H7 (cell line): ENCODE data around the gene IKZF3. TPM values are rescaled to one million over a fixed set of nuclear protein-coding genes. Genes with fewer than 3 reads are reported as not detected.
A peak's percentile ranks its signal among the peaks of the same experiment; 100 is the strongest.
"Not testable (repeated sequence)": the region's sequence is repeated elsewhere in the genome, so short reads cannot be mapped to it uniquely, and the experiment has no call there.

Experiments
- DNase-seq: peaks from one replicate; pipeline ENCODE4 v3.0.0; 2012
- H3K27me3 ChIP-seq: 2 replicates; pipeline ENCODE4 v1.6.0; 2011; ENCODE audit warnings: mild to moderate bottlenecking, low read length; ENCODE audit not compliant: control insufficient read depth, insufficient read depth
- H3K36me3 ChIP-seq: replicated peaks from 2 replicates; pipeline ENCODE4 v1.5.1; 2011; ENCODE audit warnings: low read length; ENCODE audit not compliant: control insufficient read depth, insufficient read depth
- H3K4me3 ChIP-seq: 2 replicates; pipeline ENCODE4 v1.5.1; 2011; ENCODE audit warnings: low read depth, mild to moderate bottlenecking, control low read depth, low read length, moderate library complexity; ENCODE audit not compliant: insufficient read depth
- total RNA-seq: library from RNA; depleted of rRNA; stranded (reverse); fragments of >200 nt; shearing (Covaris generic); gene quantifications from 2 replicates; pipeline ENCODE4 v1.2.3, GENCODE V29; 2014; rRNA removed

Gene IKZF3
- 0.10 and 0.89 TPM in 2 replicates for total RNA-seq

DNA sequence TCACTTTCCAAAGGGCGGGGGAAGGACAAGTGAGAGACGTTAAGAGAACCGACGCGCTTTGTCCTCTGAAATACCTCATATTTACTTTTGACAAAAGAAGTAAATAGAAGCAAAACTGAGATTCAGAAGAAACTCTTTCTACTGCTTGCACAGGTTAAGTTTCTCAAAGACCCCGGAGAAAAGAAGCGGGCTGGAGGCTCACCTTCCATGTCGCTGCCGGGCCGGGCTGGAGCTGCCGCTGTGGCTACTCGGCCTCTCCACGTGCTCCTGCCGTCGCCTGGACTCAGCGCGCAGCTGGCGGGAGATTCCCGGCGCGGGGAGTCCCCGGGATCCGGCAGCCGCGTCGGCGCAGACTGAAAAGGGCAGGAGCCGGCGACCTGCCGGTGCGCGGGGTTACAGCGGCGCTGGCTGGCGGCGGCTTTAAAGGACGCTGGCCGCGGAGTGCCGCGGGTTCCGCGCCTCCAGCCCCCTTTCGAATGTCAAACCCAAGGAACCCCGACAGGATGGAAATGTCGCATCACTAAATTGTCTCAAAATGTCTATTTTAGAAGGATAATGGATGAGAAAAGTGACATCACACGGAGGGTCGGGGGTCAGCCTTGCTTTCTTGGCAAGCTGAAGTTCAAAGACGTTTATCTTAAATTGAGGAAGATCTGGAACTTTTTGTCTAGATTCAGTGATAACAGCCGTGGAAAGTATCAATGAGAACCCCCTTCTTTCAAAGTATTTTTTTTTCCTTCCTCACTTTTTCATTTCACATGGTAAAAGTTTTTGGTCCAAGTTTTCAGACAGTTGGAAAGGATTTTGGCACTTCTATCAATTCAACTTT lies at the start of gene IKZF3:
TSS of gene IKZF3 (minus strand) at position 395 of the 829 bp plus-strand sequence. CDS start at position 209, 186 bp downstream.
- no peak within 1 kb of the TSS for H3K4me3 ChIP-seq
- H3K27me3 ChIP-seq = peaks cover 45% of the 10 kb centered on the region
- DNase-seq = peak; percentile 89
- H3K36me3 ChIP-seq = no peaks in the 10 kb centered on the region

DNA sequence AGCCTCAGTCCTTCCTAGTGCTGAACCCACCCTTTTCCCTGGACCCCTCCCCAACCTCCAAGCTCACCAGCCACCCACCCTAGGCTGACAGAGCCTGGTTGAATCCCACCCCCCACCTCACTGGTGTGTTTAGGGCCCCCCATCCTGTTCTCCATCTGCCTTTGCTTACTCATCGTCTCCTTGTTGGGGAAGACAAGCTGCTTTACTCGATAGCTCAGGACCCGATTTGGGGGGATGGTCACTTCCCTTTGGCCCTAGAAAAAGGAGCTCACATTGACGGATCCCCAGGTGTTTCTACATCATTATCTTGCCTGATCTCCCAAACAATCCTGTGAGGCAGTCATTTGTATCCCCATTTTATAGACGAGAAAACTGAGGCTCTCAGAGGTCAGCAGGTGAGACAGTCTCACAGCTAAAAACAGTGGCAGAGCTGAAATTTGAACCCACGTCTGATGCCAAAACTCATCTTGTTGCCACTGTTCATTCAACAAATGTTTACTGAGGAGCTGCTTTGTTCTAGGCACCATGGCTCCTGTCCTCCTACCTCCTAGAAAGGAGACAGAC lies 44.8 kb upstream of the IKZF3 start:
- H3K4me3 ChIP-seq = no peak overlapping the region
- H3K27me3 ChIP-seq = no peaks in the 10 kb centered on the region
- DNase-seq = no peak
- H3K36me3 ChIP-seq = peaks cover 1% of the 10 kb centered on the region; the same call in 1 of the 2 replicates

DNA sequence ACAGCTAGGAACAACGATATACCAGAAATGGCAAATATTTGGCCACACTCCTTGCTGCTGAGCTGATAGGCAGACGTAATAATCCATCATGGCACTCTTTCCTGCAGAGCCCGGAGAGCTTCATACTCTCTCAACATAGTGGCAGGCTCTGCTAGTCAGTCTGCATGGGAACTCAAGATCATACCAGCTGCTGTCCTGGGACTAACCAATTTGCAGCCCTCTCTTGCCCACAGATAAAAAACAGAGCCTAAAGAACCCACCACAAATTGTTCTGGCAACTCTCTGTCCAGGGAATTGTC lies 40.8 kb upstream of the IKZF3 start:
- peaks cover 1% of the 10 kb centered on the region; the same call in 1 of the 2 replicates for H3K36me3 ChIP-seq
- H3K4me3 ChIP-seq = no peak overlapping the region
- no peak for DNase-seq
- H3K27me3 ChIP-seq = no peaks in the 10 kb centered on the region

DNA sequence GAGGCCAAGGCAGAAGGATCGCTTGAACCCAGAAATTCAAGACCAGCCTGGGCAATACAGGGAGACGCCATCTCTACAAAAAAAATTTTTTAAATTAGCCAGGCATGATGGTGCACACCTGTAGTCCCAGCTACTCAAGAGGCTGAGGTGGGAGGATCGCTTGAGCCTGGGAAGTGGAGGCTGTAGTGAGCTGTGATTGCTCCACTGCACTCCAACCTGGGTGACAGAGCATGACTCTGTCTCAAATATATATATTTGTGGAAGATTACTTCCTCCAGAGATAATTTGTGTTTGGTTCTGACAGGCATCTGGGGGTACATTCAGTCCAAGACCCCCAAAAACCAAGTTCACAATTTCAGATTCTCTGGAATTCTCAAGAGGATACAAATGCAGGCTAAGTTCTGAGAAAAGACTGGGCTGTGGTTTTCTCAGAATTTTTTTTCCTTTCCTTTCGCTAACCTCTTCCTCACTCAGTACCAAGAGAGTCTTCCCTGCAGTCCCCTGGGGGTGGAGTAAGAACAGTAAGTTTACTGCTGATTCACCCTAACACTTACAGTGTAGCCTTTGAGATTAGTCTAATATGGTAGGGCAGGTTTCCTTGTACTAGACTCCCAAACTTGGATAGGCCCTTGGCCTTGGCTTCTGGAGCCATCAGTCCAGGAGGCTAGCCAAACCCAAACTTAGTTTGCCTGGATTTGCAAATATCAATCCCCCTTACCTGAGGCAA lies 39.2 kb upstream of the IKZF3 start:
- Histone ChIP-seq H3K36me3 (peaks cover 1% of the 10 kb centered on the region; the same call in 1 of the 2 replicates), H3K4me3 (no peak overlapping the region), H3K27me3 (no peaks in the 10 kb centered on the region)
- DNase-seq = no peak

DNA sequence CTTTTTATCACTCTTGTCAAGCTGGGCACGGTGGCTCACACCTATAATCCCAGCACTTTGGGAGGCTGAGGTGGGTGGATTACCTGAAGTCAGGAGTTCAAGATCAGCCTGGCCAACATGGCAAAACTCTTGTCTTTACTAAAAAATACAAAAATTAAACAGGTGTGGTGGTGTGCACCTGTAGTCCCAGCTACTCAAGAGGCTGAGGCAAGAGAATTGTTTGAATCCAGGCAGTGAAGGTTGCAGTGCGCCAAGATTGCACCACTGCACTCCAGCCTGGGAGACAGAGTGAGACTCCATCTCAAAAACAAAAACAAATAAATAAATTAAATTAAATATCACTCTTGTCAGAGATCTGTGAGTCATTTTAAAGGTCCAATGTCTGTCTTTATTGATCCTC lies 37.9 kb upstream of the IKZF3 start:
- DNase-seq, H3K36me3 ChIP-seq, H3K4me3 ChIP-seq, H3K27me3 ChIP-seq: not testable (repeated sequence)

DNA sequence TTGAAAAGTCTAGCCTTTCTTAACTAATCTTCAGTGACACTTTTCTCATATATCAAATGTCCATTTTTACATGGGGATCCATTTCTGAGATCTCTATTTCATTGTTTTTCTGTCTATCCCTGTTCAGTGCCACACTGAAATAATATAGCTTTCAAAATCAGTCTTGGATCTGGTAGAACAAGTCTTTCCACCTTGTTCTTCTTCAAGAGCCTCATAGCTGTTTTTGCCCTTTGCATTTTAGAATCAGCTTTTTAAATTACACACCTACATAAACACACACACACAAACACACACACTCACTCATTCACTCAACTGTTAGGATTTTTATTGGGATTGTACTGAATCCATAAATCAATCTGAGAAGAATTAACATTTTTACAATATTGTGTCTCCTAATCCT lies 35.1 kb upstream of the IKZF3 start:
- no peak overlapping the region for H3K4me3 ChIP-seq
- DNase-seq = no peak
- no peaks in the 10 kb centered on the region for H3K36me3 ChIP-seq
- no peaks in the 10 kb centered on the region for H3K27me3 ChIP-seq

DNA sequence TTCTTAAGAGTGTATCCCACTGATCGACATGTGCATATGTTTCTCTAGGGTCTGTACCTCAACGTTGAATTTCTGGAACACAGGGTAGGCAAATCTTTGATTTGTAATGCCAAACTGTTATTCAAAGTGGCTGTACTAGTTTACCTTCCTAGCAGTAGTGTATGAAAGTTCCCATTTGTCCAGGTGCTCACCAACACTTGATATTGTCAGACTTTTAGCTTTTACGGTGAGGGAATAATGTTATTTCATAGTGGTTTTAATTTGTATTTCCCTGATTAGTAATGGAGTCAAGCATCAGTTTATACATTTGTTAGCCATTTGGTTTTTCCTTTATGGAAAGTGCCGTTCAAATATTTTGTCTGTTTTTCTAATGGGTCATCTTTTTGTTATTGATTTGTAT lies 34.0 kb upstream of the IKZF3 start:
- H3K36me3 ChIP-seq = no peaks in the 10 kb centered on the region
- H3K27me3 ChIP-seq = no peaks in the 10 kb centered on the region
- no peak overlapping the region for H3K4me3 ChIP-seq
- no peak for DNase-seq

DNA sequence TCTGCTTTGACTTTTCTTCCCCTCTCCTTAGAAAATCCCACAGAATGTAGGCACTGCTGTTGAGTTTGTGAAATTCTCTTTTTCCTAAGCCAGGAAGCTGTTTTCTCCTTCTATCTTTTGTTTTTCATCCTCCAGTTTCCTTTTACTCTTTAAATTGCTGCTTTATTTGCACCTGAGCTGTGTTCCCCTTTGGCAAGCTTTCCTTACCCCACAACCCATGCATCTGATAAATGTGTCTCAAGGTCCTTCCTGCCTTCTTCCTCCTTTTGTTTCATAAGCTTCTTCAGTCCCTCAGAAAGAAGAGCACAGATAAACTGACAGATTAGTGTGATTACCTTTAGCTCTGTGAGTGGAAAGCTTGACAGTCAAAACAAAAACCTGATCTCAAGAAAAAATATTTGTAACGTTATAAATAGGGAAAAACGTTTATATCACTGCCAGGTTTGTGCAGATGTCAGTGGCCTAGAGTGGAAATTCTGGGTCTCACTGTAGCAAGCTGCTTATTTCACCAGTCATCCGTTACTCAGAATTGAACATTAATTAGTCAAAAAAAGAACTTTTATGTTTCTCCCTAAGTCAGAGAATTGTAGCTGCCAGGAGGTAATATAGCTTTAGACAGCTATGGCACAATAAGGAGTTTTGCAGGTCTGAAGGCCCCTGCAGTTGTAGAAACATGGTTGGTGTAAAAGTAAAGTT lies 30.7 kb upstream of the IKZF3 start:
- no peak overlapping the region for H3K4me3 ChIP-seq
- no peaks in the 10 kb centered on the region for H3K36me3 ChIP-seq
- DNase-seq = no peak
- no peaks in the 10 kb centered on the region for H3K27me3 ChIP-seq

DNA sequence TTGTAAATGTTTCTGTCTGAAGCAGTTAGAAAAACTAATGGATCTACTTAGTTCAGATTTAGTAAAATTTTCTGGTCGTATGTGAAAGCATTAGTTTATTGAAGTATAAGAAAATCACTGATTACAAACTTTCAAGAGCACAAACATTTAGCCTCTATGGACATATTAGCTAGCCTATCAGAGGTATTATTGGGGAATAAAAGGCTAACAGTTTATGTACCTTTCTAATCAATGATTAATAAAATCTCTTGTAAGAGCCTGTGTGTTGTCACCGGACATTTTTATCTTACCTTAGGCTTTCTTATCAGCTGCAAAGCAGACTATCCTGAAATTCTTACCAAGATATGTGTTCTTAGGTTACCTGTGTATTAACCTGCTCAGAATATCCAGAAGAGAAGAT lies 25.1 kb upstream of the IKZF3 start:
- no peak overlapping the region for H3K4me3 ChIP-seq

DNA sequence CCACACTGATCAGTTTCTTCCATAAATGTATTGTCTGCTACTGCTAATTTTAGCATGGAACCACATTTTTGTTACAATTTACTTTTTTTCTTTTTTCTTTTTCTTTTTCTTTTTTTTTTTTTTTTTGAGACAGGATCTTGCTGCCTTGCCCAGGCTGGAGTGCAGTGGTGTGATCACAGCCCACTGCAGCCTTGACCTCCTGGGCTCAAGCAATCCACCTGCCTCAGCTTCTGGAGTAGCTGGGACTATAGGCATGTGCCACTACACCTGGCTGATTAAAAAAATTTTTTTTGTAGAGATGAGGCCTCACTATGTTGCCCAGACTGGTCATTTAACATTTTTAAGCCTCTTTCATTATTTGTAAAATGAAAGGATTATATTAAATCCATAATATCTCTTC lies 23.0 kb upstream of the IKZF3 start:
- Histone ChIP-seq H3K27me3 (no peaks in the 10 kb centered on the region), H3K4me3 (no peak overlapping the region), H3K36me3 (no peaks in the 10 kb centered on the region)
- no peak for DNase-seq

More for the DNA sequence above, 25.1 kb upstream of the IKZF3 start:
- H3K27me3 ChIP-seq = no peaks in the 10 kb centered on the region
- no peak for DNase-seq
- no peaks in the 10 kb centered on the region for H3K36me3 ChIP-seq

DNA sequence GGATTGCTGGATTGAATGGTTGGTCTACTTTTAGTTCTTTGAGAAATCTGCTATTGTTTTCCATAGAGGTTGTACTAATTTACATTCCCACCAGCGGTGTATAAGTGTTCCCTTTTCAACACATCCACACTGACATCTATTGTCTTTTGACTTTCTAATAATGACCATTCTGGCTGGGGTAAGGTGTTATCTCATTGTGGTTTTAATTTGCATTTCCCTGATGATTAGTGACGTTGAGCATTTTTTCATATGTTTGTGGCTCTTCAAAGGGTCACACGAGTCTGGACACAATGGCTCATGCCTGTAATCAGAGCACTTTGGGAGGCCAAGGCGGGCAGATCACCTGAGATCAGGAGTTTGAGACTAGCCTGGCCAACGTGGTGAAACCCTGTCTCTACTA lies 22.0 kb upstream of the IKZF3 start:
- not testable (repeated sequence) for H3K36me3 ChIP-seq, DNase-seq, H3K4me3 ChIP-seq, H3K27me3 ChIP-seq

DNA sequence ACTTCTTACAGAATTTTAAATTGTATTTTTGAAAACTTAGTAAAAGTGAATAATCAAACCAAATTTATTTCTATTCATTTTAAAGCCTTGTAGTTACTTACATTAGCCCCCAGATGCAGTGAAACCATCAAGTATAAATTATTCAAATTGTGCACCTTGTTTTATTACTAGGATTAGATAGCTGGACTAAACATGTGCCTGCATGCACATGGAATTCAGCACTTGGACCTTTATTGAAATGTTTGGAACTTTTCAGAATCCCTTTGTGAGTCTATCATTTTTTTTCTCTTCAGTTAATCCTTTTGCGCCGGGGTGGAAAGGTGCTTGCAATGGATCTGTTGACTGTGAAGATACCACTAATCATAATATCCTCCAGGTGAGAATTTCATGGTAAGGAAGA lies 8.6 kb upstream of the IKZF3 start:
- Histone ChIP-seq H3K36me3 (no peaks in the 10 kb centered on the region), H3K27me3 (peaks cover 3% of the 10 kb centered on the region; the same call in 1 of the 2 replicates), H3K4me3 (no peak overlapping the region)
- no peak for DNase-seq

DNA sequence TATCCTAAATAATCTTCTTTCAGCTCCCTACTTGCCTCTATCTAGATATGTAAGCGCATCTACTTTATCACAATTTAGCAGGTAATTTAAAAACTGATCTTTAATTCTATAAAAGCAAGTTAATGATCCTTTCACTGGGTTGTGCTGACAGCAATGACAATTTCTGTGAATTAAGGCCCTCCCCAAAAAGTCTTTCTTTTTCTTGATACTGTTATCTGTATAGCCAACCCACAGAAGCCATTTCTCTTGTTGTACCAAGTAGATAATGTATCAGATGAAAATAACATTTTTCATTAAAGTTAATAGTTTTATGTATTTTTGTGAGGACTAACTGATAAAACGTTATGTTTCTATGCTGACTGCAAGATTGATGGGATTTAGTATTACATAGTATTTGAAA lies 7.7 kb upstream of the IKZF3 start:
- peaks cover 7% of the 10 kb centered on the region; the same call in 1 of the 2 replicates for H3K27me3 ChIP-seq
- no peaks in the 10 kb centered on the region for H3K36me3 ChIP-seq
- no peak overlapping the region for H3K4me3 ChIP-seq
- no peak for DNase-seq

DNA sequence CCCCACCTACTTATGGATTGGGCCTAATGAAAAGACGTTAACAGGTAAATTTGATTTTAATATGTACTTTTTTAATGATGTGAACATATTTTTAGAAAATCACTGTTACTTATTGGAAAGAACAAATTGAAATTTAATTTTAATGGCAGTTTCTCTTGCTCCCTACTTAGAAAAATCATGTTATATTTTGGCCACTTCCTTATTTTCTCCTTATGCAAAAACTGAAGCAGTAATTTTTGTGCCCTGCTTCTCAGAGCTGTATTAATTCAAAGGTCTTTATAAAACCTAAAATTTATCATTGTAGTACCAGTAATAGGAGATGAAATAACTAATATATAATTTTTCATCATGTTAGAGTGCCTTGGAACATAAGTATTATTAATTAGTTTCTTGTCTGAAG lies 6.7 kb upstream of the IKZF3 start:
- Histone ChIP-seq H3K4me3 (no peak overlapping the region), H3K27me3 (peaks cover 12% of the 10 kb centered on the region), H3K36me3 (no peaks in the 10 kb centered on the region)
- DNase-seq = no peak
